Measurements from ENCODE around the gene SLC18B1.
A peak's percentile ranks its signal among the peaks of the same experiment; 100 is the strongest.

Gene SLC18B1

DNA sequence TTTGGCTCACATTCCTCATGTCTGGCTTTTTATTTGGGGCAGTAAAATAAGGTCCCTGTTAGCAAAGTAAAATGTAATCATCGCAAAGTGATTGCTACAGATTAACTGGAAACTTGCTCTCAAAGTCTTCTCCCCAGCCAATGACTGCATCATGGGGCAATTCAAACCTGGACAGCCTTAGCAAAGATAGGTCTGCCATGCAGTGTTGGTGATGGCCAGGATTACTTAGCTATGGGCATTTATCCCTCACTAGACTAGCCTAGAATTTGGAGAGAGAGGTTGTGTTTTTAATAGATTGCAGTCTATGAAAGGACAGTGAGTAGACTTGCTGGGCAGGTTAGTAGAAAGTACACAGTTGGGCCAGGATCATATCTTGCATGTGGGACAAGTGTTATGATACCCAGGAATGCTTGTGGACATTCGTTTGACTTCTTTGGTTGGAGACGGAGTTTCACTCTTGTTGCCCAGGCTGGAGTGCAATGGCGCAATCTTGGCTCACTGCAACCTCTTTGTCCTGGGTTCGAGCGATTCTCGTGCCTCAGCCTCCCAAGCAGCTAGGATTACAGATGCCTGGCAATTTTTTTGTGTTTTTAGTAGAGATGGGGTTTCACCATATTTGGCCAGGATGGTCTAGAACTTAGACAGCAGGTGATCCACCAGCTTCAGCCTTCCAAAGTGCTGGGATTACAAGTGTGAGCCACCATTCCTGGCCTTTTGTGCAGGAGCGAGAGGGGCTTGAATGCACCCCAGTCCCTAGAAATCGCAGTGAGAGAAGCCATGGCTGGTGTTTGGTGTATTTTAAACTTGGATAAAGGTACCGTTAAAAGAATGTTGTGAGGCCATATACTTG, 19.3 kb upstream of the SLC18B1 start:
- H3K27me3 ChIP-seq (ENCODE audit: insufficient read depth, low read depth): no peaks in the 10 kb centered on the region
- peaks cover 26% of the 10 kb centered on the region for H3K79me2 ChIP-seq (ENCODE audit: insufficient read depth, low read depth)
- TF ChIP-seq, protein P1, sequence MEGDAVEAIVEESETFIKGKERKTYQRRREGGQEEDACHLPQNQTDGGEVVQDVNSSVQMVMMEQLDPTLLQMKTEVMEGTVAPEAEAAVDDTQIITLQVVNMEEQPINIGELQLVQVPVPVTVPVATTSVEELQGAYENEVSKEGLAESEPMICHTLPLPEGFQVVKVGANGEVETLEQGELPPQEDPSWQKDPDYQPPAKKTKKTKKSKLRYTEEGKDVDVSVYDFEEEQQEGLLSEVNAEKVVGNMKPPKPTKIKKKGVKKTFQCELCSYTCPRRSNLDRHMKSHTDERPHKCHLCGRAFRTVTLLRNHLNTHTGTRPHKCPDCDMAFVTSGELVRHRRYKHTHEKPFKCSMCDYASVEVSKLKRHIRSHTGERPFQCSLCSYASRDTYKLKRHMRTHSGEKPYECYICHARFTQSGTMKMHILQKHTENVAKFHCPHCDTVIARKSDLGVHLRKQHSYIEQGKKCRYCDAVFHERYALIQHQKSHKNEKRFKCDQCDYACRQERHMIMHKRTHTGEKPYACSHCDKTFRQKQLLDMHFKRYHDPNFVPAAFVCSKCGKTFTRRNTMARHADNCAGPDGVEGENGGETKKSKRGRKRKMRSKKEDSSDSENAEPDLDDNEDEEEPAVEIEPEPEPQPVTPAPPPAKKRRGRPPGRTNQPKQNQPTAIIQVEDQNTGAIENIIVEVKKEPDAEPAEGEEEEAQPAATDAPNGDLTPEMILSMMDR (conservative IDR thresholded peaks at IDR 0.05; ENCODE audit: low read depth, low read length): no peak
- H4K20me1 ChIP-seq (ENCODE audit: insufficient read depth): peaks cover 37% of the 10 kb centered on the region
- no peak overlapping the region for H2AFZ ChIP-seq (ENCODE audit: low read depth)
- peaks cover 26% of the 10 kb centered on the region; the same call in 1 of the 2 replicates for H3K36me3 ChIP-seq (ENCODE audit: insufficient read depth)
- H3K4me1 ChIP-seq (ENCODE audit: low read depth, poor library complexity, severe bottlenecking): peaks cover 23% of the 10 kb centered on the region
- peak overlapping the region; percentile 49; the same call in 1 of the 2 replicates for H3K27ac ChIP-seq
- no peak overlapping the region for H3K4me3 ChIP-seq (IDR thresholded peaks at IDR 0.05; ENCODE audit: insufficient read depth, low read depth, low read length)
- peak overlapping the region; percentile 4; the same call in 1 of the 2 replicates for H3K9ac ChIP-seq
- H3K4me2 ChIP-seq: 0 out of 2 replicates have a peak overlapping the region, but pooled peaks have one; percentile 97

DNA sequence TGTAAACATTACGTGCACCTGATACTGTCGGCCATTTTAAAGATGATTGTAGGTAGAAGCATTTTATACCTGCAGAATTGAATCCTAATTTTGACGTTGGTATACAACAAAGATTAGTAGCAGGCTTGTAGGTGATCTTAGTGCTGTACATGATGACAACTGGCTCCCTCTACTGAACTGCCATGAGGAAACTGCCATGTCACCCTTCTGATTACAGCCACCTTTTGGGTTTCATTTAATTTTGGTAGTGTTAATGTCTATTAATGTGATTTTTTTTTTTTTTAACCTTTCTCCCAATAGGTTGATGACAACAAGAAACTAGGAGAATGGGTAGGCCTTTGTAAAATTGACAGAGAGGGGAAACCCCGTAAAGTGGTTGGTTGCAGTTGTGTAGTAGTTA, 18.2 kb upstream of the SLC18B1 start:
- no peak overlapping the region; the same call in 1 of the 2 replicates for H3K9ac ChIP-seq
- no peak overlapping the region for H2AFZ ChIP-seq (ENCODE audit: low read depth)
- peaks cover 30% of the 10 kb centered on the region for H3K4me1 ChIP-seq (ENCODE audit: low read depth, poor library complexity, severe bottlenecking)
- H3K36me3 ChIP-seq (ENCODE audit: insufficient read depth): peaks cover 26% of the 10 kb centered on the region; the same call in 1 of the 2 replicates
- H3K4me2 ChIP-seq: peak overlapping the region; percentile 97; the same call in 1 of the 2 replicates
- H3K27me3 ChIP-seq (ENCODE audit: insufficient read depth, low read depth): no peaks in the 10 kb centered on the region
- H4K20me1 ChIP-seq (ENCODE audit: insufficient read depth): peaks cover 37% of the 10 kb centered on the region
- H3K79me2 ChIP-seq (ENCODE audit: insufficient read depth, low read depth): peaks cover 26% of the 10 kb centered on the region
- TF ChIP-seq, protein P1 (conservative IDR thresholded peaks at IDR 0.05; ENCODE audit: low read depth, low read length): no peak
- peak overlapping the region; percentile 49; the same call in 1 of the 2 replicates for H3K27ac ChIP-seq
- no peak overlapping the region for H3K4me3 ChIP-seq (IDR thresholded peaks at IDR 0.05; ENCODE audit: insufficient read depth, low read depth, low read length)

DNA sequence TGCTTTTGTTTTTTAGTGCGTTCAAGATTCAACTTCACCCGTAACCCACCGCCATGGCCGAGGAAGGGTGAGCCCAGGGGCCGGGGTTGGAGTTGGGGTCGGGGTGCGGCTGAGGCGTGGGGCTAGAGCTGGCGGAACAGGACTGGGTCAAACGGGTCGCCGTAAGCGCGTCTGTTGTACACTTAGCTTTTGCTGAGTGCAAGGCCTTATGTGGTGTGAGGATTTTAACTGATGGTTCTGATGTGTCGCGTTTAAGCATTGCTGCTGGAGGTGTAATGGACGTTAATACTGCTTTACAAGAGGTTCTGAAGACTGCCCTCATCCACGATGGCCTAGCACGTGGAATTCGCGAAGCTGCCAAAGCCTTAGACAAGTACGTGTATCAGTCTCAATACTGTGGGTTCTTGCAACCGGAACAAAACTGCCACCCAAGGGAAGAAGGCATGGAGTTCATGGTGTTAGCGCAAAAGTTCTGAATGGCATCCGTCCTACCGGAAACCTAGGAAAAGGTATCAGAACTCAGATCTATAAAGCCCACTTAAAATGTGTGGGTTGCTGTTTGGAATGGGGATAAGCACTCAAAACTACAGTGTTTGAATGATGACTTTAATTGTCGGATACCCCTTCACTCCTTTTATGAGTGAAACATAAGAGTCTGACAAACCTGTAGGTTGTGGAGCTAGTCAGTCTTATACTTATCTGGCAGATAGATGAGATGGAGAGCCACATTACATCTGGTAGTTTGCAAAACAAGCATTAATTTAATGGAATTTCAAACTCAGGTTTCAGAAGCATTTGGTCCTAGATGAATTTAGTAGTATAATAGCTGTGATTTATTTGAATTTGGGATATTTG, 16.5 kb upstream of the SLC18B1 start:
- peak overlapping the region; percentile 97 for H3K4me2 ChIP-seq
- H3K27ac ChIP-seq: peak overlapping the region; percentile 94
- TF ChIP-seq, protein P1 (conservative IDR thresholded peaks at IDR 0.05; ENCODE audit: low read depth, low read length): no peak
- no peaks in the 10 kb centered on the region for H3K27me3 ChIP-seq (ENCODE audit: insufficient read depth, low read depth)
- peak overlapping the region; percentile 98 for H3K9ac ChIP-seq
- H2AFZ ChIP-seq (ENCODE audit: low read depth): no peak overlapping the region
- H4K20me1 ChIP-seq (ENCODE audit: insufficient read depth): peaks cover 37% of the 10 kb centered on the region
- peaks cover 26% of the 10 kb centered on the region; the same call in 1 of the 2 replicates for H3K36me3 ChIP-seq (ENCODE audit: insufficient read depth)
- peak overlapping the region; percentile 12 for H3K4me3 ChIP-seq (IDR thresholded peaks at IDR 0.05; ENCODE audit: insufficient read depth, low read depth, low read length)
- H3K4me1 ChIP-seq (ENCODE audit: low read depth, poor library complexity, severe bottlenecking): peaks cover 30% of the 10 kb centered on the region
- H3K79me2 ChIP-seq (ENCODE audit: insufficient read depth, low read depth): peaks cover 26% of the 10 kb centered on the region

DNA sequence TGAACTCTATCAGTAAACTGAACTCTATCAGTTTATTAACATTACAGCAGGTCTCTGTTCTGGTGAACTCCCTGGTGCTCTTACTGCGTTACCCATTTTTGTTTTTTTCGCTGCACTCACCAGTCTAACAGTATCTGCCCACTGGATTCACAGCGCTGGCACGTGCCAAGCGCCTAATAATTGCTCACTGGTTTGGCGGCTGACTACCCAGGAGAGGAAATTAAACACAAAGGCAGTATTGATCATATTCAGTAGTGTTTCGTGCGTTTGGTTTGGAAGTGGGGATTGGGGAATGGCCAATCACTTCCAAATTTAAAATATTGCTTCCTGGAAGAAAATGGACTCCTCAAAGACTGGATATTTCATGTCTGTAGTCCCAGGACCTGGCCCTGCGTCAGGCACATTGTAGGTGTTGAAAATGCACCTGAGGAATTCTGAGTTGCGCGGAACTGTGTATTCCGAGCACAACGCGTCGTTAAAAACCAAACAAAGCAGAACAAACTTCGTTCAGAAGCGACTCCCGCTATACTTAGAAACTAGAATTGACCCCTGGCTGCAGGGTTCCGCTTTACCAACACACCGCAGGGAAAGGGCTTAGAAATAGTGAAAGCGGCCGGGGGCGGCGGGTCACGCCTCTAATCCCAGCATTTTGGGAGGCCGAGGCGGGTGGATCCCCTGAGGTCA, 14.9 kb upstream of the SLC18B1 start:
- TF ChIP-seq, protein P1 (conservative IDR thresholded peaks at IDR 0.05; ENCODE audit: low read depth, low read length): no peak

More for the DNA sequence above, 14.9 kb upstream of the SLC18B1 start:
- H3K79me2 ChIP-seq (ENCODE audit: insufficient read depth, low read depth): peaks cover 26% of the 10 kb centered on the region
- H3K36me3 ChIP-seq (ENCODE audit: insufficient read depth): peaks cover 26% of the 10 kb centered on the region; the same call in 1 of the 2 replicates
- no peaks in the 10 kb centered on the region for H3K27me3 ChIP-seq (ENCODE audit: insufficient read depth, low read depth)
- H3K27ac ChIP-seq: peak overlapping the region; percentile 94
- H4K20me1 ChIP-seq (ENCODE audit: insufficient read depth): peaks cover 33% of the 10 kb centered on the region
- H3K4me2 ChIP-seq: peak overlapping the region; percentile 71
- peak overlapping the region; percentile 71 for H3K4me3 ChIP-seq (IDR thresholded peaks at IDR 0.05; ENCODE audit: insufficient read depth, low read depth, low read length)
- peaks cover 30% of the 10 kb centered on the region for H3K4me1 ChIP-seq (ENCODE audit: low read depth, poor library complexity, severe bottlenecking)
- peak overlapping the region; percentile 98 for H3K9ac ChIP-seq
- H2AFZ ChIP-seq (ENCODE audit: low read depth): peak overlapping the region; percentile 93
